ENCODE results near the gene ZNF14.
"Not testable (repeated sequence)": the region's sequence is repeated elsewhere in the genome, so short reads cannot be mapped to it uniquely, and the experiment has no call there.

Gene ZNF14

DNA sequence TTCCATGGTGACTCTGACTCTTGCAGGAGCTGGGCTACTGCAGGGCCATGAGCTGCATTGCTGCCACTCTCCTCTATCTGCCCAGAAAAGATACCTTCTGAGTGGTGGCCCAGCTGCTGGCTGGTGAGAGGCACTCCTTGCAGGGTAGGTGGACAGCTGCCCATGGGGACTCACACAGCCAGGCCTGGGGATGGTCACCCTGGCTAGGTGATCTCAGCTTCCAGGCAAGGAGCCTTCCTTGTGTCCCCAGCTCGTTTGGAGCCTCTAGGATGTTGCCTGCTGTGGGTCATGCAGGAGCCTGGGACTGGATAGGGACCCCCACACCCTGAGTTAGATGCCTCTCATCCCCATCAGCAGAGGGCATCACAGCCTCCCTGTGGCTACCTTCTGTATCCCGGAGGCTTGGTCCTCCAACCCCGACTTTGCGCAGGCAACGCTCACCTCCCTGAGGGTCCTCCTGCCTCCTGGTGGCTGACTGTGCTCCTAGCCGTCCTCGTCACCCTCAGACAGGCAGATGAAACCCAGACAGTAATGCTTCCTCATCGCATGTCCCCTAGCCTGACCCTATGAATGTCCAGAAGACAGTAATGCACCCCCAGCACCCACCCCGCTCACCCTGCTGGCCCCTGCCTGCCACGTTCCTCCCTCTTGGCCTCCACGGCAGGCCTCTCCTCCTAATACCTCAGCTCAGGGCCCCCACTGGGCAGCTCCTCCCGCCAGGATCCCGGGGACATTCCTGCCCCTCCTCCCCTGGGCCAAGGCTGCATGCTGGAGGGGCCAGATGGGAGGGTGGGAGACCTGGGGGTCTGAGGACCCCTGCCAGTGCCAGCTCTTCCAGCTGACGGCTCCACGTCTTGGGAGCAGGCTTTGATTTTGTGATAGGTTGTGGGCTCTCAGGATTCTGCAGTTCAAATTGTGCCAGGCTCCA lies 13.6 kb upstream of the ZNF14 start:
- DNase-seq = no peak

- DNase-seq = no peak
These were observed 12.8 kb upstream of the ZNF14 start for GRCh38 chr19:19745496-19746285.

DNA sequence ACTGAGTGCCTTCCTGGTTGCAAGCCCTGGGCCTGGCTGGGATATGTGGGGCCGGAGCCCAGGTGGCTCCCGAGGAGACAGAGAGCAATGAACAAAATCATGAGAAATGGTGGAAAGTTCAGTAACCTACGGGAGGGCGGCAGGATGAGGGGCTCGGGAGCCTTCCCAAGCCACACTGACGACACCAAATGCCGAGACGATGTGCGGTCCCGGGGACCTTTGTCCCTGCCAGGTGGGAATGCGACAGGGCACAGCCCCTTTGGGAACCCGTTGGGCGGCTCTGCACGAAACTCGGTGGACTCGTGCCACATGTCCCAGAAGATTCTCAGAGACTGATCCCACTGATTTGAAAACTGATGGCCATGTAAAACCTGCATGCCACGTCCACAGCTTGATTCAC lies 11.7 kb upstream of the ZNF14 start:
- no peak for DNase-seq

GRCh38 chr19:19743921-19744320 lies 11.0 kb upstream of the ZNF14 start:
- DNase-seq = not testable (repeated sequence)

DNA sequence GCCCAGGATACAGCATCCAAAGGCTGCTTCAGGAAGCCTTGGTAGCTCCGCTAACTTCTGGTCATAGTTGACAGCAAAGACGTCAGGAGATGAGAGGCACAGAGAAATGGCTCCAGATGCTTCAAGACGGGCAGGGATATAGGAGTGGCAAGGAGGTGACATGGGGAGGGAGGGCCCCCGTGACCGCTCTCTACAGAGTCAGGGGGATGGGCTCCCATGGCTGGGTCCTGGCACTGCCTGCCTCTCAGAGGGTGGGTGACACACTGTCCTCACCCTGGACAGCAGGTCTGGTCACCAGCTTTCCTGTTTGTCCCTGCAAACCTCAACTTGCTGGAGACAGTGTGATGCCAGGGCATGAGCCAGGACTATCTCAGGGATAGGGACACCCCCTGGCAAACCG lies 10.3 kb upstream of the ZNF14 start:
- DNase-seq = no peak

DNA sequence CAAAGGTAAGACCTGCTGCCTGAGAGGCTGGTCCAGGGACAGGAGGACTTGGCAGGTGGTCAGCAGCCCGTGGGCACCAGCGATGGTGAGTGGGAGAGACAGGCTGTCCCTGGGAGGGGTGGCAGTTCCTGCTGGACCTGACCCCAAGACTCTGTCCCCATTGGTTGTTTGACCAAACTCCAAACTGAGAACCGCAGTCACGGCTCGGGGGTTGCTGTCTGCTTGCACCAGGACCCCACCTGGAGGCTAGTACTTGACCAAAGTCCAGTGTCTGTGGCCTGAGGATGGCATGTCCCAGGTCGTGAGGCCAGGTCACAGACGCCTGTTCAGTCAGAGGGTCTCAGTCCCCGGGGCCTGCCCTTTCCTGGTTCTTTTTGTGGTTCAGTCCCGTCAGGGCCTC lies 9.9 kb upstream of the ZNF14 start:
- no peak for DNase-seq

DNA sequence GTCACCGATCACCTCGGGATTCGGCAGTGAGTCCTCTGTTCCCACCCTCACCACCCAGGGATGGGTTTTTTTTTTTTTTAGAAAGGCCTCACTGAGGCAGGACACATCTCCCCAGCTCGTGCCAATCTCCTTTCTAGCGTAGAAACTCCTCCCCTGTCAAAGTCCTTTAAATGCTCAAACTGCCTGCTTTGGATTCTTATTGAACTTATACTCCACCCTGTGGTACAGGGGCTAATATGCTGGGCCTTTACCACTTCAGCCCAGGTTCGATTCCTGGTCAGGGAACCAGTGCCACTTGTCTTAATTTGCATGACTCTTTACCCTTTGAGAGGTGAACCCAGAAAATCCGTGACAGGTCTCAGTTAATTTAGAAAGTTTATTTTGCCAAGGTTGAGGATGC lies 8.3 kb upstream of the ZNF14 start:
- no peak for DNase-seq

DNA sequence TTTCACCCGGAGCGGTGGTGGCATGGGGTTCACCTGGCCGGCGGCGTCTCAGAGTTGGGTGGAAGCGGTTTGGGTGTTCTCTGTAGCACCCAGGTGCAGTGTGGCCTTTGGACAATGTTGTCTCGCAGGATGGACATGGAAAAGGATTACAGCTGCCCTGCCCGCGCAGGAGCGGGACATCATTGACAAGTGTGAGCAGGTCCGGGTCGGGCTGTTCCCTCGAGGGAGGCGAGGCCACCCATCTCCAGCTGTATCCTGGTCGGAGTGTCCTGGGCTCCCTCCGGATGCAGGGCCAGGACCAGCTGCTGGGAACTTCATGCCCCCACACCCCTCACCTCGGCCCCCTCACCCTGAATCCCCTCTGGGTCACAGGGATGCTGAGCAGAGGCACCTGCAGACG lies 7.8 kb upstream of the ZNF14 start:
- no peak for DNase-seq

DNA sequence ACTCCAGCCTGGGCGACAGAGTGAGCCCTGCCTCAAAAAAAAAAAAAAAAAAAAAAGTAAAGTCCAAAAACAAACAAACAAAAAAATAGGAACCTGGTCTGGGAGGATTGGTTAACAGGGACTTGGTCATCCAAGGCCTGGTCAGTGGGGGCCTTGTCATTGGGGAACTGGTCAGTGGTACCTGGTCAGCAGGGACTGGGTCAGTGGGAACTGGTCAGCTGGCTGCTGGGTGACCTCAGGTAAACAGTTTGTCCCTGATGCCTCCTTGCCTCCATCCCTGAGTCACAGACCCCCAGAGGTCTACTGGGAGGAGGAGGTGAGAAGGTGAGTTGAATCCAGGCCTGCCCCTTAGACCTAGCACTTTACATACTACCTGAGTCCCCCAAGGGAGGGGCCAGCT lies 5.7 kb upstream of the ZNF14 start:
- DNase-seq = no peak

DNA sequence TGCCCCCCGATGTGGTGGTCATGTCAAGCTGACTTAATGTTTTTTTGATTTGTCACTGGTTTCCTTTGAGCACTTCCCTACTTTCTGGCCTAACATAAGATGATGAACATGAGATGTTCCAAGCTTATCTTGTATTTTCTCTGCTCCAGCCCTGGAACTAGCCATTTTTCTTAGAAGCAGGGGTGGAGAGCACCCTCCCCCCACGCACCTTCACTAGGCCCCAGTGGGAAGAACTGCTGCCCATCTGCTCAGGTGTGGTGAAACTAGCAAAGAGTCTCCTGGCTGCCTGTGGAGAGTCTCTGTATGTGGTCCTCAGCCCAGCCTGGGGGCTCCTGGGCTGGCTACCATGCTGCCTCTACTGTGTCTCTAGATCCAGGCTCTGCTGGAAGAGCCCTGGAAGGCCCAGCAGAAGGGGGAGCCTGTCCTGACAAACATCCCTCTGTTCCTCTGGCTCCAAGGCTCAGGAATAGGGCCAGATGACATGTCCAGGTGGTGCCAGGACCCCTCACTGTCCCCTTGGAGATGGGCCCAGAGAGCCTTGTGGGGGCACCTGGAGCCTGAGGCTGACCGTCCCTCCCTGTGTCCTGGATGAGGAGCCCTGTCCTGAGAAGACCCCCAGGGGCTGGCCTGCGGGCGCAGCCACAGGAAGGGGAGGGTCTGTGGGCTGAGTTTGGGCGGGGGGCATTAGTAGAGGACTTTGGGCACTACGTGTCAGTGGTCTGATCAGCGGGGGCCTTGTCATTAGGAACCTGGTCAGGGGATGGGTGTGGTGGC lies 4.8 kb upstream of the ZNF14 start:
- DNase-seq = no peak

DNA sequence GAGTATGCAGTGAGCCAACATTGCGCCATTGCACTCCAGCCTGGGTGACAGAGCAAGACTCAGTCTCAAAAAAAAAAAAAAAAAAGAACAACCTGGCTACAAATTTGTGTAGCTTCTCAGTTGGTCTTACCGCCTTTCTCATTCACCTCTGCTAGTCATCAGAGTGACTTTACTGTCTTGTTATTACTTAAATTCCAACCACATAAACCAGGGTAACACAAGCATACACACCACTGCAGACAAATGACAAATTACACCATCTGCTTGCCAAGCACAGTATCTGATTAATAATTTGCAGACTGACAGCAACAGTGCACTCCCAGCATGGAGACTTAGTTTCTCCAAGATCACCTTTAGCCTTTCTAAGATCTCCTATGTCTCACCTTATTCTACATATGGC lies 11.0 kb downstream of the ZNF14 start:
- DNase-seq = no peak

DNA sequence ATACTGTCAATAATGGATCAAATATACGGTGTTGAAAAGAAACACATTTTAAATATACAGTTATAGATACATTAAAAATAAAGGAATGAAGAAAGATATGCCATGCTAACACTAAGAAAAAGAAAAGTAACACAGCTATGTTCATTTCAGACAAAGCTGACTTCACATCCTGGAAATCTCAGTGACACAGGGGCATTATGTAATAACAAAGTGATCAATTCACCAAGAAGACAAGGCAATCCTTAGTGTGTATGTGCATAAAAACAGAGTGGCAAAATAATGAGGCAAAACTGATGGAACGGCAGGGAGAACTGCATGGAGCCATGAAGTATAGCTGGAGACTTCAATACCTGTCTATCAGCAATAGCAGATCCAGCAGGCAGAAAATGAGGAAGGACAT lies 13.1 kb downstream of the ZNF14 start:
- no peak for DNase-seq

GRCh38 chr19:19711934-19712828 lies 20.7 kb downstream of the ZNF14 start:
- DNase-seq = no peak

- DNase-seq = no peak
These were observed 21.5 kb downstream of the ZNF14 start for GRCh38 chr19:19711306-19711933.

- no peak for DNase-seq
These were observed 22.4 kb downstream of the ZNF14 start for GRCh38 chr19:19710506-19710905.

DNA sequence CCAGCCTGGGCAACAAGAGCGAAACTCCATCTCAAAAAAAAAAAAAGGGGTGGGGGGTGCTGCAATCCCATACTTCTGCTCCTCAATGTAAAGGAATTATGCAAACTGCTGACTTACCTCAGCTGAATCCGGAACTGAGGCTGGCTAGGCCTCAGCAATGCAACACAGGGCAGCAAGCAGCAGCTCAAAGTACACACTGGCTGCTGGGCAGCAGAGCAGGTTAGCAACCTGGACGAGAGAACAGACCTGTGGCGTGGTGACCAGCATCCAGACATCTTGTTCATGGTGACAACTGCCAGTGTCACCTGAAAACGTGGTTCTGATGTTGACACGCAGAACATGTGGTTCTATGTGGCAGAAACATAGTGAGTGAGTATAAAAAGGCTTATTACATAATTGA lies 28.1 kb downstream of the ZNF14 start:
- DNase-seq = no peak

DNA sequence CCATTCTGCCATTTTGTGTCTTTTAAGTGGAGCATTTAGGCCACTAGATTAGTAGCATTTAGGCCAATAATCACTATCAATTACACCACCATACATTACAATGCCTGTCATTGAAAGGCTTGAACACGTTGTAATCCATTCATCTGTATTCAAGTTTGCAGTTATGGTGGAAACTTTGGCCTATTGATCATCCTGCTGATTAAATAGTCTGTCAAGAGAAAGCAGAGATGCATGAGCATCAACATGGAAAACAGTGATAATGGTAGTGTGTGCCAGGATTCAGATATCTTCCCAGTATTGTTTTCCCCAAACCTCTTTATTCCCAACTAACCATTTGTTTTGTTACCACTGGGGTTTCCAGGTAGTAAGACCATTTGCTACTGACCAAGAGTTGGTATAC lies 32.4 kb downstream of the ZNF14 start:
- not testable (repeated sequence) for DNase-seq

- no peak for DNase-seq
These were observed 35.3 kb downstream of the ZNF14 start for GRCh38 chr19:19697589-19697988.

- no peak for DNase-seq
These were observed 36.5 kb downstream of the ZNF14 start for GRCh38 chr19:19696386-19696785.

DNA sequence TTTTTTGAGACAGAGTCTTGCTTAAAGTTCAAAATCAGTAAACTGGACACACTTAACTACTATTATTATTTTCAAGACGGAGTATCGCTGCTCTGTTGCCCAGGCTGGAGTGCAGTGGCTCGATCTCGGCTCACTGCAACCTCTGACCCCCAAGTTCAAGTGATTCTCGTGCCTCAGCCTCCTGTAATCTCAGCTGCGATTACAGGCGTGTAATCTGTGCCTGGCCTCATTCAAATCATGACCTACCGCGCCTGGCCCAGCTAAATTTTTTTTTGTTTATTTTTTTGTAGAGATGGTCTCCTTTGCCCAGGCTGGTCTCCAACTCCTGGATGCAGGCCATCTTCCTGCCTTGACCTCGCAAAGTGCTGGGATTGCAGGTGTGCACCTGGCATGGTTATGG lies 41.2 kb downstream of the ZNF14 start:
- no peak for DNase-seq

GRCh38 chr19:19689023-19689422 lies 43.9 kb downstream of the ZNF14 start:
- not testable (repeated sequence) for DNase-seq

DNA sequence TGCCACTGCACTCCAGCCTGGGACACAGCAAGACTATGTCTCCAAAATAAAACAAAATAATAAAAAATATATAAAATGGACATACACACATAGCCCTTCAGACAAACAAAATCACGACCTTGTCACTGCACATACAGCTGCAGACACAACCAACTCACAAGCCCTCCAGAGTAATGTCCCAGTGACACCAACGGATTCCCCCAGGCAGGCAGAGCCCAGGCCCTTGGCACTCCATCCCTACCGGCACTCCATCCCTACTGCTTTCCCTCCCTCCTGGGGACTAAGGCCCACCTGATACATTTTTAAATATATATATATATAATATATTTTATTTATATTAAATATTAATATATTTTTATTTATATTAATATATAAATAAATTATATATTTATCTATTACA lies 45.8 kb downstream of the ZNF14 start:
- DNase-seq = no peak

Measured in NCI-H2227 treated with DMSO at 0.1 percent for 48 hours (cell line).